HepG2 (cell line): ENCODE results near the gene SYCP2L. TPM values are rescaled to one million over a fixed set of nuclear protein-coding genes. Genes with fewer than 3 reads are reported as not detected.

Source experiments
- ATAC-seq: fragments of 200-7000 bp; cut with Tn5 transposase; 3 replicates; pipeline ENCODE4 v1.9.1; 2020; ENCODE audit warnings: mild to moderate bottlenecking, moderate library complexity
- BruUV-seq: library from RNA; stranded (reverse); fragments of 400-500 nt; replicated peaks from 2 replicates; lab custom pipeline; 2021; lab: Mats Ljungman, UMichigan
- CTCF ChIA-PET: fragments of 300-600 bp; formaldehyde crosslinking; extraction: SDS; loops from one replicate; lab custom pipeline; 2021; ENCODE audit warnings: low total read pairs, inconsistent platforms, low intra/inter-chr PET ratio; lab: Yijun Ruan, JAX
- POLR2A ChIA-PET: fragments of 350-600 bp; sonication (Branson Sonifier 250); formaldehyde crosslinking; loops from one replicate; lab custom pipeline; 2020; ENCODE audit warnings: antibody characterized with exemption, inconsistent platforms; lab: Yijun Ruan, JAX
- DNase-seq: peaks from one replicate; pipeline ENCODE4 v3.0.0-alpha.2; 2015; ENCODE audit warnings: low spot score
- FAIRE-seq: peaks from 3 replicates; lab custom pipeline; 2011; peaks lifted over from hg19 to GRCh38; lab: Jason Lieb, UNC
- H2AFZ ChIP-seq: one replicate; pipeline ENCODE4 v1.6.1; 2011; ENCODE audit warnings: low read length, inconsistent platforms
- H3K27ac ChIP-seq: fragments of 300-600 bp; 3 replicates; pipeline ENCODE4 v1.8.0; 2011; ENCODE audit warnings: mixed run types, mild to moderate bottlenecking, mixed read lengths, low read length, inconsistent platforms; ENCODE audit not compliant: insufficient read depth; ENCODE audit errors: extremely low read length
- H3K27me3 ChIP-seq, 2 experiments: fragments of 200-600 bp in 1 of 2; 2 replicates in 1 of 2; 3 replicates in 1 of 2; pipeline versions ENCODE4 v1.6.0 to v1.8.0; 2011; ENCODE audit warnings: low read length in 2 of 2, mild to moderate bottlenecking in 2 of 2, moderate library complexity in 2 of 2, inconsistent platforms in 1 of 2; ENCODE audit not compliant: insufficient read depth in 2 of 2, control insufficient read depth in 1 of 2
- H3K36me3 ChIP-seq, 2 experiments: fragments of 200-600 bp in 1 of 2; replicated peaks in 1 of 2; 2 replicates in 1 of 2; 3 replicates in 1 of 2; pipeline versions ENCODE4 v1.5.1 to v1.8.0; 2011; ENCODE audit warnings: low read length in 2 of 2, inconsistent platforms in 1 of 2; ENCODE audit not compliant: insufficient read depth in 2 of 2, control insufficient read depth in 1 of 2
- H3K4me1 ChIP-seq: 2 replicates; pipeline ENCODE4 v1.5.1; 2012; ENCODE audit warnings: low read length, inconsistent platforms; ENCODE audit not compliant: insufficient read depth
- H3K4me2 ChIP-seq: 2 replicates; pipeline ENCODE4 v1.6.0; 2011; ENCODE audit warnings: low read depth, low read length, inconsistent platforms
- H3K4me3 ChIP-seq, 3 experiments: fragments of 200-600 bp in 1 of 3; sonication (generic), shearing (Covaris generic) in 1 of 3; replicated peaks in 1 of 3; 2 replicates each; pipeline ENCODE4 v1.5.1; 2011 to 2016; ENCODE audit warnings: low read length in 3 of 3, inconsistent platforms in 2 of 3, low read depth in 2 of 3, mild to moderate bottlenecking in 2 of 3, control low read depth in 1 of 3, mixed read lengths in 1 of 3; ENCODE audit not compliant: insufficient read depth in 1 of 3
- H3K79me2 ChIP-seq: one replicate; pipeline ENCODE4 v1.6.1; 2011; ENCODE audit warnings: low read length, inconsistent platforms; ENCODE audit not compliant: insufficient read depth
- H3K9ac ChIP-seq: 2 replicates; pipeline ENCODE4 v1.6.0; 2011; ENCODE audit warnings: mild to moderate bottlenecking, low read depth, low read length, inconsistent platforms; ENCODE audit not compliant: insufficient read depth
- H3K9me3 ChIP-seq: 2 replicates; pipeline ENCODE4 v1.5.1; 2012; ENCODE audit warnings: mild to moderate bottlenecking, low read length
- H4K20me1 ChIP-seq: 2 replicates; pipeline ENCODE4 v1.6.0; 2011; ENCODE audit warnings: inconsistent platforms, mild to moderate bottlenecking, low read length, moderate library complexity; ENCODE audit not compliant: insufficient read depth
- CREM ChIP-seq, 2 experiments: sonication (generic) in 1 of 2; formaldehyde crosslinking in 1 of 2; IDR thresholded peaks; 2 replicates each; pipeline versions ENCODE4 v1.4.0 to v1.6.1; 2016 to 2020; ENCODE audit warnings: antibody characterized with exemption in 1 of 2, mild to moderate bottlenecking in 1 of 2, missing genetic modification reagents in 1 of 2
- FOXK1 ChIP-seq: sonication (generic); formaldehyde crosslinking; IDR thresholded peaks from 2 replicates; pipeline ENCODE4 v1.4.0; 2020; ENCODE audit warnings: low read depth, missing genetic modification reagents, borderline replicate concordance
- LCORL ChIP-seq, 2 experiments: fragments of 450-650 bp in 1 of 2; sonication (generic) in 1 of 2; formaldehyde crosslinking in 1 of 2; IDR thresholded peaks; 2 replicates each; pipeline versions ENCODE4 v1.5.0 to v1.6.1; 2017 to 2020; ENCODE audit warnings: antibody characterized with exemption in 1 of 2, missing genetic modification reagents in 1 of 2
- PHF20 ChIP-seq: sonication (generic); formaldehyde crosslinking; IDR thresholded peaks from 2 replicates; pipeline ENCODE4 v1.5.0; 2020; ENCODE audit warnings: mild to moderate bottlenecking, missing genetic modification reagents
- YY1 ChIP-seq: IDR thresholded peaks from 2 replicates; pipeline ENCODE4 v1.6.1; 2011; ENCODE audit warnings: low read length, low read depth, moderate library complexity, mild to moderate bottlenecking; ENCODE audit not compliant: insufficient read depth, insufficient replicate concordance
- ZNF343 ChIP-seq: sonication (generic); formaldehyde crosslinking; IDR thresholded peaks from 2 replicates; pipeline ENCODE4 v1.4.0; 2020; ENCODE audit warnings: mild to moderate bottlenecking, missing genetic modification reagents
- ZNF350 ChIP-seq: sonication (generic); formaldehyde crosslinking; IDR thresholded peaks from 2 replicates; pipeline ENCODE4 v1.4.0; 2020; ENCODE audit warnings: mild to moderate bottlenecking, low read depth, missing genetic modification reagents, borderline replicate concordance
- ZNF674 ChIP-seq: sonication (generic); formaldehyde crosslinking; IDR thresholded peaks from 2 replicates; pipeline ENCODE4 v1.5.0; 2020; ENCODE audit warnings: low read depth, mild to moderate bottlenecking, missing genetic modification reagents
- WGBS: methylation state at CpG from one replicate; pipeline ENCODE4 v1.1.6; 2017; ENCODE audit warnings: low lambda C conversion rate; 5-methylcytosine and 5-hydroxymethylcytosine counted together
- in situ Hi-C: cut with HindIII; loops from 2 replicates; pipeline ENCODE4 v1.10.0; 2017; ENCODE audit warnings: low pct_unique_long_range_greater_than_20kb; ENCODE audit not compliant: extremely low pct_ligation_motif_present
- intact Hi-C: fragments of 100-400 bp; cut with micrococcal nuclease; formaldehyde crosslinking; loops from one replicate; pipeline ENCODE4 v1.10.0; 2022; ENCODE audit not compliant: unreplicated experiment
- polyA plus RNA-seq, 8 experiments: library from polyadenylated mRNA; depleted of rRNA in 3 of 8; stranded (reverse) in 7 of 8; unstranded in 1 of 8; fragments of >200 nt; fragmentation: Illumina TruSeq in 4 of 8; extraction: Trizol in 4 of 8; gene quantifications; 2 replicates each; pipeline versions ENCODE4 v1.2.1 to v1.2.3, GENCODE V29; 2011 to 2016; ENCODE audit warnings: low read depth in 4 of 8, missing spikeins in 1 of 8, mixed read lengths in 1 of 8; ENCODE audit not compliant: insufficient read depth in 1 of 8
- total RNA-seq, 5 experiments: library from RNA; depleted of rRNA; stranded (reverse); fragments of >200 nt; fragmentation: Illumina TruSeq; extraction: Trizol; gene quantifications; 2 replicates each; pipeline ENCODE4 v1.2.3, GENCODE V29; 2016; ENCODE audit warnings: low read depth in 1 of 5
- TF ChIP-seq, protein P1 (sequence below): sonication (generic); formaldehyde crosslinking; IDR thresholded peaks from 2 replicates; pipeline ENCODE4 v1.4.0; 2020; ENCODE audit warnings: missing genetic modification reagents, borderline replicate concordance
- TF ChIP-seq, protein P2 (sequence below): sonication (generic); formaldehyde crosslinking; IDR thresholded peaks from 2 replicates; pipeline ENCODE4 v1.5.1; 2020; ENCODE audit warnings: mild to moderate bottlenecking, moderate library complexity, missing genetic modification reagents
- TF ChIP-seq, protein P3 (sequence below): sonication (generic); formaldehyde crosslinking; IDR thresholded peaks from 2 replicates; pipeline ENCODE4 v1.5.0; 2020; ENCODE audit warnings: mild to moderate bottlenecking, missing genetic modification reagents, moderate library complexity

The SYCP2L gene
- total and polyA plus RNA-seq, 2 of the 13 experiments (the other 11 are each of a cell fraction or from before 2014, with no cell fraction given): 0.22 to 0.54 TPM

DNA sequence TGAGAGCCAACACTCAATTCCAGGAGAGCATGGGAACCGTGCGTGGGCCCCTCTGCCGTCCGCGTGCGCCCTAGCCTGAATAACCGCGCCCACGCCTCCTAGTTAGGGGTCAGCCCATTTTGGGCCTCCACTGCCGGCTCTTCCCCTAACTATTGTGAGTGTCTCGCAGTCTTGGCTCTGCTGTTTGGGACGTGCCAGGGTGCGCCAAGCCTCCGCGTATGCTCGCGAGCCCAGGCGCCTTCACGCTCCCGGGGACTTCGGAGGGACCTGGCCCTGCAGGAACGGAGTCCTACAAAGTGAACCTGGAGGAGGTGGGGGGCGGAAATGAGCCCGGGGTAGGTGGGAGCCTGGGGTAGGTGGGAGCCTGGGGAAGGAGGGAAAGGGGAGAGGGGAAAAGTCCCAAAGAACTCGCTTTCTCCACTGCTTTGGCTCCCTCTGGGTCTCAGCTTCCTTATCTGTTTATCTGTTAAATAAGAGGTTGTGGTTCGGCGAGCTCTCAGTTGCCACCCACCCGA, 4.1 kb upstream of the SYCP2L start:
- BruUV-seq: no TSS peak
- 72% methylated on average over 28 of the region's 28 CpGs for WGBS
- H3K27ac ChIP-seq: no peak overlapping the region
- TF ChIP-seq ZNF343 (CRISPR knock-in tag): no peak
- no peak for TF ChIP-seq ZNF674
- TF ChIP-seq, protein P1, sequence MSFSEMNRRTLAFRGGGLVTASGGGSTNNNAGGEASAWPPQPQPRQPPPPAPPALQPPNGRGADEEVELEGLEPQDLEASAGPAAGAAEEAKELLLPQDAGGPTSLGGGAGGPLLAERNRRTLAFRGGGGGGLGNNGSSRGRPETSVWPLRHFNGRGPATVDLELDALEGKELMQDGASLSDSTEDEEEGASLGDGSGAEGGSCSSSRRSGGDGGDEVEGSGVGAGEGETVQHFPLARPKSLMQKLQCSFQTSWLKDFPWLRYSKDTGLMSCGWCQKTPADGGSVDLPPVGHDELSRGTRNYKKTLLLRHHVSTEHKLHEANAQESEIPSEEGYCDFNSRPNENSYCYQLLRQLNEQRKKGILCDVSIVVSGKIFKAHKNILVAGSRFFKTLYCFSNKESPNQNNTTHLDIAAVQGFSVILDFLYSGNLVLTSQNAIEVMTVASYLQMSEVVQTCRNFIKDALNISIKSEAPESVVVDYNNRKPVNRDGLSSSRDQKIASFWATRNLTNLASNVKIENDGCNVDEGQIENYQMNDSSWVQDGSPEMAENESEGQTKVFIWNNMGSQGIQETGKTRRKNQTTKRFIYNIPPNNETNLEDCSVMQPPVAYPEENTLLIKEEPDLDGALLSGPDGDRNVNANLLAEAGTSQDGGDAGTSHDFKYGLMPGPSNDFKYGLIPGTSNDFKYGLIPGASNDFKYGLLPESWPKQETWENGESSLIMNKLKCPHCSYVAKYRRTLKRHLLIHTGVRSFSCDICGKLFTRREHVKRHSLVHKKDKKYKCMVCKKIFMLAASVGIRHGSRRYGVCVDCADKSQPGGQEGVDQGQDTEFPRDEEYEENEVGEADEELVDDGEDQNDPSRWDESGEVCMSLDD (CRISPR knock-in tag): no peak
- TF ChIP-seq, protein P2, sequence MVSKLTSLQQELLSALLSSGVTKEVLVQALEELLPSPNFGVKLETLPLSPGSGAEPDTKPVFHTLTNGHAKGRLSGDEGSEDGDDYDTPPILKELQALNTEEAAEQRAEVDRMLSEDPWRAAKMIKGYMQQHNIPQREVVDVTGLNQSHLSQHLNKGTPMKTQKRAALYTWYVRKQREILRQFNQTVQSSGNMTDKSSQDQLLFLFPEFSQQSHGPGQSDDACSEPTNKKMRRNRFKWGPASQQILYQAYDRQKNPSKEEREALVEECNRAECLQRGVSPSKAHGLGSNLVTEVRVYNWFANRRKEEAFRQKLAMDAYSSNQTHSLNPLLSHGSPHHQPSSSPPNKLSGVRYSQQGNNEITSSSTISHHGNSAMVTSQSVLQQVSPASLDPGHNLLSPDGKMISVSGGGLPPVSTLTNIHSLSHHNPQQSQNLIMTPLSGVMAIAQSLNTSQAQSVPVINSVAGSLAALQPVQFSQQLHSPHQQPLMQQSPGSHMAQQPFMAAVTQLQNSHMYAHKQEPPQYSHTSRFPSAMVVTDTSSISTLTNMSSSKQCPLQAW: no peak
- no peak for TF ChIP-seq PHF20 (CRISPR knock-in tag)
- no peak for TF ChIP-seq FOXK1
- TF ChIP-seq LCORL (IDR thresholded peaks at IDR 0.05): no peak
- no peak for TF ChIP-seq LCORL (CRISPR knock-in tag; IDR thresholded peaks at IDR 0.05)
- TF ChIP-seq CREM (IDR thresholded peaks at IDR 0.05): no peak
- TF ChIP-seq CREM (CRISPR knock-in tag; IDR thresholded peaks at IDR 0.05): no peak
- TF ChIP-seq ZNF350 (CRISPR knock-in tag): no peak
- TF ChIP-seq, protein P3, sequence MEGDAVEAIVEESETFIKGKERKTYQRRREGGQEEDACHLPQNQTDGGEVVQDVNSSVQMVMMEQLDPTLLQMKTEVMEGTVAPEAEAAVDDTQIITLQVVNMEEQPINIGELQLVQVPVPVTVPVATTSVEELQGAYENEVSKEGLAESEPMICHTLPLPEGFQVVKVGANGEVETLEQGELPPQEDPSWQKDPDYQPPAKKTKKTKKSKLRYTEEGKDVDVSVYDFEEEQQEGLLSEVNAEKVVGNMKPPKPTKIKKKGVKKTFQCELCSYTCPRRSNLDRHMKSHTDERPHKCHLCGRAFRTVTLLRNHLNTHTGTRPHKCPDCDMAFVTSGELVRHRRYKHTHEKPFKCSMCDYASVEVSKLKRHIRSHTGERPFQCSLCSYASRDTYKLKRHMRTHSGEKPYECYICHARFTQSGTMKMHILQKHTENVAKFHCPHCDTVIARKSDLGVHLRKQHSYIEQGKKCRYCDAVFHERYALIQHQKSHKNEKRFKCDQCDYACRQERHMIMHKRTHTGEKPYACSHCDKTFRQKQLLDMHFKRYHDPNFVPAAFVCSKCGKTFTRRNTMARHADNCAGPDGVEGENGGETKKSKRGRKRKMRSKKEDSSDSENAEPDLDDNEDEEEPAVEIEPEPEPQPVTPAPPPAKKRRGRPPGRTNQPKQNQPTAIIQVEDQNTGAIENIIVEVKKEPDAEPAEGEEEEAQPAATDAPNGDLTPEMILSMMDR (CRISPR knock-in tag): no peak
- TF ChIP-seq YY1: no peak
- in situ Hi-C loops: no loop called here
- H4K20me1 ChIP-seq: no peaks in the 10 kb centered on the region
- ChIA-PET POLR2A (no interaction called here), CTCF (no interaction called here)
- no peaks in the 10 kb centered on the region for H3K79me2 ChIP-seq
- H3K9me3 ChIP-seq: no peaks in the 10 kb centered on the region
- no peak overlapping the region for H3K4me2 ChIP-seq
- ATAC-seq: no peak
- intact Hi-C loops: no loop called here
- peaks cover 4 to 46% of the 10 kb centered on the region in 2 experiments; a peak in 4 of 5 replicates for H3K27me3 ChIP-seq
- no peak for FAIRE-seq
- H2AFZ ChIP-seq: no peak overlapping the region
- 0 out of 2 replicates have a peak, but pooled peaks cover 5% of the 10 kb centered on the region for H3K4me1 ChIP-seq
- H3K4me3 ChIP-seq: no peak overlapping the region
- DNase-seq: no peak
- H3K36me3 ChIP-seq: no peaks in the 10 kb centered on the region
- no peak overlapping the region for H3K9ac ChIP-seq
